Measurements from ENCODE around the gene PMIS2.

PMIS2 gene

GRCh38 chr19:35628565-35629331 lies 42.8 kb downstream of the PMIS2 start, which contains the start of gene RBM42:
Gene RBM42, plus strand, starts transcription at chr19:35629036. Its CDS starts 118 bp downstream, at chr19:35629154.
- DNase-seq (ENCODE audit: low read depth in 2 of 2), result peak; percentile 92 to 93

GRCh38 chr19:35629332-35629633 lies 43.3 kb downstream of the PMIS2 start:
- DNase-seq (ENCODE audit: low read depth in 2 of 2), result no peak

- no peak for DNase-seq (ENCODE audit: low read depth in 2 of 2)
These were observed 47.9 kb downstream of the PMIS2 start for GRCh38 chr19:35633727-35634440.

- no peak for DNase-seq (ENCODE audit: low read depth in 2 of 2)
These were observed 50.7 kb downstream of the PMIS2 start for GRCh38 chr19:35636651-35637050.
